DLD1 (cell line): ENCODE results near the gene PLCH1.

Experiments used
- in situ Hi-C: cut with HindIII; loops from 2 replicates; pipeline ENCODE4 v1.10.0; 2017; ENCODE audit warnings: low sequenced_read_pairs

PLCH1 gene, protein sequence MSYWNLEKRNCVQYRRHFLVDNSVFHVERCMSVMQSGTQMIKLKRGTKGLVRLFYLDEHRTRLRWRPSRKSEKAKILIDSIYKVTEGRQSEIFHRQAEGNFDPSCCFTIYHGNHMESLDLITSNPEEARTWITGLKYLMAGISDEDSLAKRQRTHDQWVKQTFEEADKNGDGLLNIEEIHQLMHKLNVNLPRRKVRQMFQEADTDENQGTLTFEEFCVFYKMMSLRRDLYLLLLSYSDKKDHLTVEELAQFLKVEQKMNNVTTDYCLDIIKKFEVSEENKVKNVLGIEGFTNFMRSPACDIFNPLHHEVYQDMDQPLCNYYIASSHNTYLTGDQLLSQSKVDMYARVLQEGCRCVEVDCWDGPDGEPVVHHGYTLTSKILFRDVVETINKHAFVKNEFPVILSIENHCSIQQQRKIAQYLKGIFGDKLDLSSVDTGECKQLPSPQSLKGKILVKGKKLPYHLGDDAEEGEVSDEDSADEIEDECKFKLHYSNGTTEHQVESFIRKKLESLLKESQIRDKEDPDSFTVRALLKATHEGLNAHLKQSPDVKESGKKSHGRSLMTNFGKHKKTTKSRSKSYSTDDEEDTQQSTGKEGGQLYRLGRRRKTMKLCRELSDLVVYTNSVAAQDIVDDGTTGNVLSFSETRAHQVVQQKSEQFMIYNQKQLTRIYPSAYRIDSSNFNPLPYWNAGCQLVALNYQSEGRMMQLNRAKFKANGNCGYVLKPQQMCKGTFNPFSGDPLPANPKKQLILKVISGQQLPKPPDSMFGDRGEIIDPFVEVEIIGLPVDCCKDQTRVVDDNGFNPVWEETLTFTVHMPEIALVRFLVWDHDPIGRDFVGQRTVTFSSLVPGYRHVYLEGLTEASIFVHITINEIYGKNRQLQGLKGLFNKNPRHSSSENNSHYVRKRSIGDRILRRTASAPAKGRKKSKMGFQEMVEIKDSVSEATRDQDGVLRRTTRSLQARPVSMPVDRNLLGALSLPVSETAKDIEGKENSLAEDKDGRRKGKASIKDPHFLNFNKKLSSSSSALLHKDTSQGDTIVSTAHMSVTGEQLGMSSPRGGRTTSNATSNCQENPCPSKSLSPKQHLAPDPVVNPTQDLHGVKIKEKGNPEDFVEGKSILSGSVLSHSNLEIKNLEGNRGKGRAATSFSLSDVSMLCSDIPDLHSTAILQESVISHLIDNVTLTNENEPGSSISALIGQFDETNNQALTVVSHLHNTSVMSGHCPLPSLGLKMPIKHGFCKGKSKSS (N-terminal part only)

DNA sequence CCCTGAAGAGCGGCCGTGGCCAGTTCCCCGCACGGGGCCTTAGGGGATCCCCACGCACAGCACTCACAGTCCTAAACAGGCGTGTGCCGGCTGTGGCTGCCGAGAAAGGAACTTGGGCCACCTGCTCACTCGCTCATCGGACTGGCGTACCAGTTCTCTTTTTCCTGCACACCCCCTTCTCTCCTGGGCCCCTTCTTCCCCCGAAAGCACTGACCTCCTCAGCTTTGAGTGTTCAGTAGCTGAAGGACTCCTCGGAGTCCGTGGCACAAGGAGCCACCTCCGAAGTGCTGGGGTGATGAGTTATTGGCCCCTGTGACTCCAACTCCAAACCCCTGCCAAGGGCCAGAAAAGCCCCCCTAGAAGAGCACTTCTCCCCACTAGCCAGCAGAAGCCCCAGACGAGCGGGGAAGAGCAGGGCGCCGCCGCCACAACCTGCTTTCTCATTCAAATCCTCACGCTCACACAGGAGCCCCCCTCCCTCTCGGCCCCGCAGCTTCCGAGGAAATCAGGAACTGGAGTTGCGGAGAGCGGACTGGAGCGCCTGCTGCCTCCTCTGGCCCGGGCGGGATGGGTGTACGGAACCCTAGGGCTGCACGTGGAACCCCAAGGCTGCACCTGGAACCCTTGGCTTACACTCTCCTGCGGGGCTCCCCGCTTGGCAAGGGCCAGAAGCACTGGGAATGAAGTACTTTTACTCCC lies at the start of gene PLCH1:
Gene PLCH1 (minus strand): TSS at position 446 of the 699 bp plus-strand sequence. CDS start 40,847 bp downstream, outside the sequence.
- in situ Hi-C loops = no loop called here

DNA sequence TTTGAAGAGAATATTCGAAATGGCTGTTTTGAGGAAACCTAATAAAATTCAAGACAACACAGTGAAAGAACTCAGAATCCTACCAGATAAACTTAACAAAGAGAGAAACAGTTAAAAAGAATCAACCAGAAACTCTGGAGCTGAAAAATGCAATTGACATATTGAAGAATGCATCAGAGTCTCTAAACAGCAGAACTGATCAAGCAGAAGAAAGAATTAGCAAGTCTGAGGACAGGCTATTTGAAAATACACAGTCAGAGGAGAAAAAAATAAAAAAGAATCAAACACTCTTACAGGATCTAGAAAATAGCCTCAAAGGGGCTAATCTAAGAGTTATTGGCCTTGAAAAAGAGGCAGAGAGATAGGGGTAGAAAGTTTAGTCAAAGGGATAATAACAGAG lies 47.7 kb upstream of the PLCH1 start:
- in situ Hi-C loops = no loop called here

DNA sequence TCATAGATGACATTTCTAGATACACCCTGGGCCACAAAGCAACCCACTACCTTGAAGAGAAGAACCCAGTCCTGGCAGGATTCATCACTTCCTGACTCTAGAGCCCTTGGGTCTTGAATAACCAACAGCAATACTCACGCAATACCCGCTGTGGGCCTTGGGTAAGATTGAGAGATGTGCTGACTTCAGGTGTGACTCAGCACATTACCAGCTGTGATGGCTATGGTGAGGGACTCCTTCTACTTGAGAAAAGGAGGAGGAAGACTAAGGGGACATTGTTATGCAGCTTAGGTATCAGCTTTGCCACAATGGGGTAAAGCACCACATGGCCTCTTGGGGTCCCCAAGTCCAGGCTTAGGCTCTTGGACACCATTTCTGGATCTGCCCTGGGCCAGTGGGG lies 46.3 kb upstream of the PLCH1 start:
- in situ Hi-C loops = no loop called here

DNA sequence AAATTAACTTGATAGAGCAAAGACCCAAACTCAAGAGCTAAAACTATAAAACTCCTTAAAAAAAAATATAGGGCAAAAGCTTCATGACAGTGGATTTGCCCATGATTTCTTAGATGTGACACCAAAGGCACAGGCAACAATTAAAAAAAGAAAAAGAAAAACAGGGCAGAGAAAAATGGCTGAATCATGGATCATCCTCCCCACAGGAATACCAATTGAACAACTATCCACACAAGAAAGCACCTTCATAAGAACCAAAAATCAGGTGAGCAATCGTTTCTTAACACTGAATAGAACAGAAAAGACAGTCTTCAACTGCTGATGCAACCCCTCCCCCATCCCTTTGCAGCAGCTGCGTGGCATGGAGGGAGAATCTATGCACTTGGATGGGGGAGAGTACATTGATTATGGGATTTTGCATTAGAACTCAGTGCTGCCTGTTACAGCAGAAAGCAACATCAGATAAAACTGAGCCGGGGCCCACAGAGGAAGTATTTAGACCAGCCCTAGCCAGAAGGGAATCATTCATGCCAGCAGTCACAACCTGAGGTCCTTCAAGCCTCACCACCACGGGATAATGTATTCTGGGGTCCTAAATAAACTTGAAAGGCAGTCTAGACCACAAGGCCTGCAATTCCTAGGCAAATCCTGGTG lies 45.5 kb upstream of the PLCH1 start:
- in situ Hi-C loops = no loop called here

DNA sequence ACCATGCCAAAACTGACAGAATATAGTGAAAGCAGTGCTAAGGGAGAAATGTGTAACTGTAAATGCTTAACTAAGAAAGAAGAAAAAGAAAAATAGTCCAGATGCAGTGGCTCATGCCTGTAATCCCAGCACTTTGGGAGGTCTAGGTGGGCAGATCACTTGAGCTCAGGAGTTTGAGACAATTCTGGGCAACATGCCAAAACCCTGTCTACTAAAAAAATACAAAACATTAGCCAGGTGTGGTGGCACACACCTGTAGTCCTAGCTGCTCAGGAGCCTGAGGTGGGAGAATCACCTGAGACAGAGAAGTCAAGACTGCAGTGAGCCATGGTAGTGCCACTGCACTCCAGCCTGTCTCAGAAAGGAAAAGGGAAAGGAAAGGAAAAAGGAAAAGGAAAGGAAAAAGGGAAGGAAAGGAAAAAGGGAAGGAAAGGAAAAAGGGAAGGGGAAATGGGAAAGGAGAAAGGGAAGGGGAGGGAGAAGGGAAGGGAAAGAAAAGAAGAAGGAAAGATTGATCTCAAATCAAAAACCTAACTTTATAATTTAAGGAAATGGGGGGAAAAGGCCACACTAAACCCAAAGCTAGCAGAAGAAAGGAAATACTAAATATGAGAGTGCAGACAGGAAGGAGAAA lies 40.9 kb upstream of the PLCH1 start:
- in situ Hi-C loops = no loop called here

DNA sequence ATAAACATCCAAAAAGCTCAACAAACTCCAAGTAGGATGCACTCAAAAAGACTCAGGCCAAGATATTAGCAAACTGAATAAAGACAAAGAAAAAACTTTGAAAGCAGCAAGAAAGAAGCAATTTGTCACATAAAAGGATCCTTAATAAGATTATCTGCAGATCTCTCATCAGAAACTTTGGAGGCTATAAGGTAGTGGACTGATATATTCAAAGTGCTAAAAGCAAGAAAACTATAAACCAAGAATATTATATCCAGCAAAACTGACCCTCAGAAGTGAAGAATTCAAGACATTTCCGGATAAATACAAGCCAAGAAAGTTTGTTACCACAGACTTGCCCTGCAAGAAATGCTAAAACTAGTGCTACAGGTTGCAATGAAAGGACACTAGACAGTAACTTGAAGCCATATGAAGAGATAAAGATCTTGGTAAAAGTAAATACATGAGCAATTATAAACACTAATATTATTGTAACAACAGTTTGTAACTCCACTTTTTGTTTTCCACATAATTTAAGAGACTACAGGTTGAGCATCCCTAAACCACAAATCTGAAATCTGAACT lies 37.6 kb upstream of the PLCH1 start:
- in situ Hi-C loops = no loop called here

DNA sequence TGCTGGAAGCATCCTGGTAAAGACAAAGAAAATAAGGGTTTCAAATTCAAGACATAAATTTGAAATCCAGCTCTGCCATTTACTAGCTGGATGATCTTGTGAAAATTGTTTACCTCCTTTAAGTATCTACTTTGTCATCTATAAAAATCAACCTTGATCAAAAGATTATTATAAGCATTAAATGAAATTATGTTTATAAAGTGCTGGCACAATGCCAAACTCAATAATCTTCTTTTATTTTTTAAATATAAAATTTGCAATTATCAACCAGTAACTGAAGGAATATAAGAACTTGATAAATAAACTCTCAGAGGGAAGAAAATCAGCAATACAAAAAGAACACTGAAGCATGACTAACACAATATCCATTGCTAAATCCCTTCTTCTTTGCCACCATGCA lies 35.4 kb upstream of the PLCH1 start:
- in situ Hi-C loops = no loop called here

DNA sequence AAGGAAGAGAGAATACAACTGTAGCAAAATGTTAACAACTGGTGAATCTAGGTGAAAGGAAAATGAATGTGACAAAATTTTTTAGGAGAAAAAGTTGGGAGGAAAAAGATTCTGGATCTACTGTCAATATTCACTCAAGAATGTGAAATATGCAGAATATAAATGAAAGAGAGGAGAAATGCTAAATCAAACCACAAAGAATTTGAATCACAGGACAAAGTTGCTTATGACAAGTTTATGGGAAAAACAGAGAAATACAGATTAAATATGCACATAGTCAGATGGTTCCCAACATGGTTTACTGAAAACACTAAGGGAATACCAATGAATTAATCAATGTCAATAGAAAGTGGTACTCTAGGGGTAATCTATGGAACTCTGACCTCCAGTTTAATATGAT lies 33.6 kb upstream of the PLCH1 start:
- in situ Hi-C loops = no loop called here

DNA sequence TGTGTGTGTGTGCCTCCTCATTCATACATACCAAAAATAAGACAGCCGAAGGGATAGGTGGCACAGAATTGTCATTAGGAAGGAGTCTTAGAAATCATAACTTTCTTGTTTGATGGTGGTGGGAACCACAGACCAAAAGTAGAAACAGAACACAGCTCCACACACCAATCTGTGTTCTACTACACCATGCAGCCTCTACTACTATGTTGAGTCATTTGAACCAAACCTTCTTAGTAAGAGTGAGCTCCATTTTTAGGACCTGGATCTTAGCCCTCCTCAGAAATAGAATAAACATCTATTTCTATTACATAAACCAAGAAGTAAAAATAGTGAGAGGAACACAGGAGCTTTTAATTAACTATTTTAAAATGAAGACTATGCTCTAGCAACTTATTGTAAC lies 27.9 kb upstream of the PLCH1 start:
- in situ Hi-C loops = no loop called here

DNA sequence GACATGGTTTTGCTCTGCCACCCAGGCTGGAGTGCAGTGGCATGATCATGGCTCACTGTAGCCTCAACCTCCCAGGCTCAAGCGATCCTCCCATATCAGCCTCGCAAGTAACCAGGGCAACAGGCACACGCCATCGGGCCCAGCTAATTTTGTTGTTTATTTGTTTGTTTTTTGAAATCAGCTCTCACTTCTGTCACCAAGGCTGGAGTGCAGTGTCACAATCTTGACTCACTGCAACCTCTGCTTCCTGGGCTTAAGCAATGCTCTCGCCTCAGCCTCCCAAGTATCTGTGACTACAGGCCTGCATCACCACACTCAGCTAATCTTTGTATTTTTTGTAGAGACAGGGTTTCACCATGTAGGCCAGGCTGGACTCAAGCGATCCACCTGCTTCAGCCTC lies 26.3 kb upstream of the PLCH1 start:
- in situ Hi-C loops = no loop called here

DNA sequence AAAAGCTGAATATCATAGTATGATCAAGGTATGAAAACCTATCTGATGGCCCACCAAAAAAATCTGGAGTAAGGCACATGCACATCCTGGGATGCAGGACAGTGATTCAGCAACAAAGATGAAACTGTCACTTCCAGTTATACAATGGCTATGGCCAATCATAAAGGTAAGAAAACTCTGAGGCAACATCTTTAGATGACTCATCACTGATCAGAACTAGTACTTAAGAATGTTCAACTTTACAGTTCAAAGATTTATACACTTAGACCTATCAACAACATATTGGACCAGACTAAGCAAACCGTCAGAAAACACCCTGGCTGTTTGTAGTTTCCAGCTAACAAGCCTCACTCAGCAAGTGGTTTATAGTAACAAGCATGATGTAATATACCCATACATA lies 21.3 kb upstream of the PLCH1 start:
- in situ Hi-C loops = no loop called here

DNA sequence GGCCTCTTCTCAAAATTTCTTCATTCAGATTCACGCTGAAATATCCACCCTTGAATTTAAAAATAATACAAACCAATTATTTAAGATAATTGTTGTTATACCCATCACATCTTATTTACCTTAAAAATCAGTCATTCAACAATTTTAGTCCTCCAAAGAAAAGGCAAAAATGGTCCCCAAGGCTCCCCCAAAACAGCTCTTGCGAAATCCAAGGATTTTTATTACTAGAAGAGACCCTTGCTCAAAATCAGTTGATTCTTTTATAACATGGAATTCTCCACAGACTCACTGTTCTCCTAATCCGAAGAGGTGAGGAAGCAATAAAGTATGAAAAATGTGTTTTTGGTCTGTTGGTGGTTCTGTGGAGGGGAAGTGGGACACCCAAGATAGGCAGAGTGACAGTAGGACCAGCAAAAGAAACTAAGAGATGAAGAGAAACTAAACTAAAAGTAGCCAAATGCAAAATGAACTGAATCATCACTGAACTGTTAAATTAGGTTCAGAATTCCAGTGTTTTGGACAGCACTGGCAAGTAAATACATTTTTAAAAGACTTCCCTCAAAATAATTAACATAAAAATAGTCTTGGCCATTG lies 19.1 kb upstream of the PLCH1 start:
- in situ Hi-C loops = no loop called here

DNA sequence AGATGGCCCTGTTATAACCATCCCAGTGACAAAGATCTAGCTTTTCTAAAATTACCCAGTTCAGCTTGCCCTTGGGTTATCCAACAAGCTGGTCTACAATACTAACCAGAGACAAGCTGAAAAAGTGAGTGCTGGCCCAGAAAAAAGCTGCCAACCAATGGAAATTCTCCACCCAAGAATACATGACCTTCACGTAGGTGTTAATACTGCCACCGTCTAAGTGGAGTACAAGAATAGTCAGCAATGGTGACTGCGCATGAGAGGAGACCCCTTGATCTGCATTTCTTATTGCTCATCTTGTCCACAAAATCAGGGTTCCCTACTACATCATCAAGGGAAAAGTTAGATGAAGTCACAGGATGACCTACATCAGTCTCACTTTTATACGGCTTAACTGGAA lies 15.8 kb upstream of the PLCH1 start:
- in situ Hi-C loops = no loop called here

DNA sequence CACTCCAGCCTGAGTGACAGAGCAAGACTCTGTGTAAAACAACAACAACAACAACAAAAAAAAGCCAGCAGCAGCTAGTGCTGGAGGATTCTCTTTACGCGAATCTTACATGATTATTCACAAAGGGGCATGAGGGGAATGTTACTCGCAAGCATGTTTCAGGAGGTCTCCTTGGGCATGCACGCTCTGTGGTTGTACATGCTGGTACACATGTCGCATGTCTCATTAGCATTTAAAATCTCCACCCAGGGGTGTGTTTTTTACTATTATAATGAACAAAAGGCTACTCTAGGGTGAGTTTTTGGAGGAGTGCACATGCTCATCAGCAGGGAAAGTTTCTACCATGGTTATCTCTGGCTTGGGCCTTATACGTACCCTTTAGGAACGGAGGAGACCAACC lies 12.7 kb upstream of the PLCH1 start:
- in situ Hi-C loops = no loop called here

DNA sequence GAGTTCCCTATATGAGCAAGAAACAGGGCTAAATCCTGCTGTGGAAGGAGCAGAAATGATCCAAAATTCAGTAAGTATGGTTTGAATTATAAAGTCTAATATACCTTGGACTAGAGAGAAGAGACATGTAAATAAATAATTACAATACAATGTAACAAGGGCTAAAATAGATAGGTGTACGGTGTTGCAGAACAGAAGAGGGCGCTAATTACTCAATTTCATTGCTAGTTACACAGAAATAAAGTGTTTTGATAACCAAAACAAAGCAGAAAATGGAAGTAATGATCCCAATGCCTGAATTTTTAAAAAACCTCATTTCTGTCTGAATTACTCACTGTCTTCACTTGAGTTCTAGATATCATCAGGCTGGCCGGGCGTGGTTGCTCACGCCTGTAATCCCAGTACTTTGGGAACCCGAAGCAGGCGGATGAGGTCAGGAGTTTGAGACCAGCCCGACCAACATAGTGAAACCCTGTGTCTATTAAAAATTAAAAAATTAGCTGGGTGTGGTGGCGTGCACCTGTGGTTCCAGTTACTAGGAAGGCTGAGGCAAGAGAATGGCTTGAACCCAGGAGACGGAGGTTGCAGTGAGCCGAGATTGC lies 8.3 kb upstream of the PLCH1 start:
- in situ Hi-C loops = no loop called here

DNA sequence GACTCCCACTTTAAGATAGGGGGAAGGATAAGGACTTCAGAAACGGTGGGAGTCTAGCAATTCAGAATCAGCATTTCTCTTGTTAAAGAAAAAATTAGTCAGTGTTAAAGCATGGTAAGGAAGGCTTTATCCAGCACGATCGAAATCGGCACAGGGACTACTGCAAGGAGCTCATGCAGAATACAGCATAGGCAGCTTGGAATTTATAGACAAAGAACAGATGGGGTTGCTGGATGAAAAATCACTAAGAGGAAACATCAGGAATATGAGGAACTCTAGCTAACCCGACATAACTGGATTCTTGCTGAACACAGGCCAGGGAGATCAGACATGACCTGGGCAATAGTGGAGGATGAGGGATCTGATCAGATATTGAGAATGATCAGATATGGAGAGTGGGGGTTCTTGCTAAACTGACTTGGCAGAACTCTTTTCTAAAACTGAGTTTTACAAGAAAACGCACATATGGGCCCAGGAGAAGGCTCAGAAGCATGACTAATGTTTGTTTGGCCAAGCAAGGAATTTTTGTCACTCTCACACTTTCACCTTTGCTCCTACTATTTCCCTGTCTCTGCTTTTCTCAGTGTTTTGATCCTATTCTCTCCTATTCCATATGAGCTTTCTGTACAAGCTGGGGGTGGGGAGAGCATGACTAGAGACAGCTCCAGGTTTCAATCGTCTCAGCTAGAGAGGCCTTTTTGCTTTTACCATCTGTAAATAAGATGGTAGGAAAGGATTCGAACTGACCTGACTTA lies 3.9 kb upstream of the PLCH1 start:
- in situ Hi-C loops = no loop called here

DNA sequence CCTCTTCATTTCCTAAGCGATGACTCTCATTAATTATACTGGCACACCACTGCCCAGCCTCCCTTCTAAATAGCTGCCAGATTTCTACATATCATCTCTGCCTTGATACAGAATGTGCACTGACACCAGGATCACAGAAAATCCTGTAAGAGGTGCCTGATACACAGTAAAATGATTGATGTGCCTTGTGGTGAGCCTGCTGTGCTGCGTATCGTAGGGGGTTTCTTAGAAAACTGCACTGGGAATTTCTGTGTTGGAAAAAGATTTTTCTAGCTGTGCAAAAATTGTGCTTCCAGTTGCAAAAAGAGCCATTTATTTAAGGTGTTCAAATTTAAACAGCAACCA lies 3.0 kb upstream of the PLCH1 start:
- in situ Hi-C loops = no loop called here
